ENCODE measurements around the gene KCNE1.

The KCNE1 gene

GRCh38 chr21:34520764-34521508 lies 8.9 kb upstream of the KCNE1 start:
- H3K9me3 ChIP-seq (ENCODE audit: control extremely low read depth in 1 of 5, control insufficient read depth in 4 of 5, insufficient read depth in 2 of 5, low read depth in 1 of 5, low read length in 4 of 5): no peaks in the 10 kb centered on the region
- H3K27ac ChIP-seq (ENCODE audit: insufficient read depth in 1 of 2, low read depth in 1 of 2, low read length in 2 of 2, poor library complexity in 1 of 2, severe bottlenecking in 2 of 2): no peak overlapping the region
- WGBS (ENCODE audit: insufficient coverage): 71% methylated on average over 19 of the region's 20 CpGs
- ChIA-PET CTCF (interaction anchor here (1.2 to 2.1 kb wide), 4 partner anchors 10 to 61 kb away, joined by 3 to 8 read pairs (median 4); no protein-coding TSS in a partner anchor), POLR2A (no interaction called here)
- H3K4me1 ChIP-seq (ENCODE audit: control extremely low read depth in 1 of 4, control insufficient read depth in 4 of 4, insufficient read depth in 4 of 4, low read length in 3 of 4): peaks cover 0 to 28% (median 11%) of the 10 kb centered on the region in 4 experiments
- H3K4me3 ChIP-seq (ENCODE audit: control insufficient read depth in 1 of 7, extremely low read depth in 1 of 7, insufficient read depth in 4 of 7, low read depth in 2 of 7, low read length in 6 of 7): no peak overlapping the region
- DNase-seq: peak in 2 of 3 donors; percentile 47 to 54
- H3K27me3 ChIP-seq (replicated peaks in 2 of 5; ENCODE audit: control insufficient read depth in 4 of 5, insufficient read depth in 5 of 5, low read length in 4 of 5): no peaks in the 10 kb centered on the region
- no peaks in the 10 kb centered on the region for H3K36me3 ChIP-seq (ENCODE audit: control insufficient read depth in 4 of 4, insufficient read depth in 4 of 4, low read length in 3 of 4)

GRCh38 chr21:34520281-34520680 lies 8.3 kb upstream of the KCNE1 start:
- ChIA-PET POLR2A (no interaction called here), CTCF (interaction anchor here (1.2 to 2.1 kb wide), 3 partner anchors 10 to 62 kb away, joined by 3 to 8 read pairs (median 4); no protein-coding TSS in a partner anchor)
- Histone ChIP-seq H3K4me1 (ENCODE audit: control extremely low read depth in 1 of 4, control insufficient read depth in 4 of 4, insufficient read depth in 4 of 4, low read length in 3 of 4) (peaks cover 0 to 28% (median 11%) of the 10 kb centered on the region in 4 experiments), H3K9me3 (ENCODE audit: control extremely low read depth in 1 of 5, control insufficient read depth in 4 of 5, insufficient read depth in 2 of 5, low read depth in 1 of 5, low read length in 4 of 5) (no peaks in the 10 kb centered on the region), H3K36me3 (ENCODE audit: control insufficient read depth in 4 of 4, insufficient read depth in 4 of 4, low read length in 3 of 4) (no peaks in the 10 kb centered on the region), H3K27ac (ENCODE audit: insufficient read depth in 1 of 2, low read depth in 1 of 2, low read length in 2 of 2, poor library complexity in 1 of 2, severe bottlenecking in 2 of 2) (no peak overlapping the region), H3K27me3 (replicated peaks in 2 of 5; ENCODE audit: control insufficient read depth in 4 of 5, insufficient read depth in 5 of 5, low read length in 4 of 5) (no peaks in the 10 kb centered on the region), H3K4me3 (ENCODE audit: control insufficient read depth in 1 of 7, extremely low read depth in 1 of 7, insufficient read depth in 4 of 7, low read depth in 2 of 7, low read length in 6 of 7) (no peak overlapping the region)
- 95% methylated on average over 5 of the region's 6 CpGs for WGBS (ENCODE audit: insufficient coverage)
- no peak for DNase-seq

GRCh38 chr21:34519694-34520093 lies 7.7 kb upstream of the KCNE1 start:
- no peak for DNase-seq
- ChIA-PET CTCF (interaction anchor here (1.4 to 2.1 kb wide), 2 partner anchors 9 to 11 kb away, joined by 3 to 8 read pairs; no protein-coding TSS in a partner anchor), POLR2A (no interaction called here)
- 99% methylated on average over 8 of the region's 8 CpGs for WGBS (ENCODE audit: insufficient coverage)
- H3K27ac ChIP-seq (ENCODE audit: insufficient read depth in 1 of 2, low read depth in 1 of 2, low read length in 2 of 2, poor library complexity in 1 of 2, severe bottlenecking in 2 of 2): no peak overlapping the region
- H3K4me3 ChIP-seq (ENCODE audit: control insufficient read depth in 1 of 7, extremely low read depth in 1 of 7, insufficient read depth in 4 of 7, low read depth in 2 of 7, low read length in 6 of 7): no peak overlapping the region
- no peaks in the 10 kb centered on the region for H3K27me3 ChIP-seq (replicated peaks in 2 of 5; ENCODE audit: control insufficient read depth in 4 of 5, insufficient read depth in 5 of 5, low read length in 4 of 5)
- H3K4me1 ChIP-seq (ENCODE audit: control extremely low read depth in 1 of 4, control insufficient read depth in 4 of 4, insufficient read depth in 4 of 4, low read length in 3 of 4): peaks cover 0 to 28% (median 11%) of the 10 kb centered on the region in 4 experiments
- H3K9me3 ChIP-seq (ENCODE audit: control extremely low read depth in 1 of 5, control insufficient read depth in 4 of 5, insufficient read depth in 2 of 5, low read depth in 1 of 5, low read length in 4 of 5): no peaks in the 10 kb centered on the region
- no peaks in the 10 kb centered on the region for H3K36me3 ChIP-seq (ENCODE audit: control insufficient read depth in 4 of 4, insufficient read depth in 4 of 4, low read length in 3 of 4)

GRCh38 chr21:34519016-34519415 lies 7.0 kb upstream of the KCNE1 start:
- CTCF ChIA-PET: interaction anchor here (1.5 to 4.3 kb wide), 2 partner anchors 8 to 84 kb away, joined by 4 to 14 read pairs; no protein-coding TSS in a partner anchor
- no peak for DNase-seq

GRCh38 chr21:34518301-34518700 lies 6.3 kb upstream of the KCNE1 start:
- H3K36me3 ChIP-seq (ENCODE audit: control insufficient read depth in 4 of 4, insufficient read depth in 4 of 4, low read length in 3 of 4): no peaks in the 10 kb centered on the region
- no peak for DNase-seq
- ChIA-PET POLR2A (no interaction called here), CTCF (interaction anchor here (1.2 to 4.3 kb wide), 6 partner anchors 9 to 84 kb away, joined by 3 to 14 read pairs (median 6); no protein-coding TSS in a partner anchor)
- no peaks in the 10 kb centered on the region for H3K9me3 ChIP-seq (ENCODE audit: control extremely low read depth in 1 of 5, control insufficient read depth in 4 of 5, insufficient read depth in 2 of 5, low read depth in 1 of 5, low read length in 4 of 5)
- H3K27ac ChIP-seq (ENCODE audit: insufficient read depth in 1 of 2, low read depth in 1 of 2, low read length in 2 of 2, poor library complexity in 1 of 2, severe bottlenecking in 2 of 2): no peak overlapping the region
- peaks cover 0 to 28% (median 11%) of the 10 kb centered on the region in 4 experiments for H3K4me1 ChIP-seq (ENCODE audit: control extremely low read depth in 1 of 4, control insufficient read depth in 4 of 4, insufficient read depth in 4 of 4, low read length in 3 of 4)
- 82% methylated on average over 4 of the region's 5 CpGs for WGBS (ENCODE audit: insufficient coverage)
- no peaks in the 10 kb centered on the region for H3K27me3 ChIP-seq (replicated peaks in 2 of 5; ENCODE audit: control insufficient read depth in 4 of 5, insufficient read depth in 5 of 5, low read length in 4 of 5)
- H3K4me3 ChIP-seq (ENCODE audit: control insufficient read depth in 1 of 7, extremely low read depth in 1 of 7, insufficient read depth in 4 of 7, low read depth in 2 of 7, low read length in 6 of 7): no peak overlapping the region

More at GRCh38 chr21:34519016-34519415, 7.0 kb upstream of the KCNE1 start:
- Histone ChIP-seq H3K27ac (ENCODE audit: insufficient read depth in 1 of 2, low read depth in 1 of 2, low read length in 2 of 2, poor library complexity in 1 of 2, severe bottlenecking in 2 of 2) (no peak overlapping the region), H3K27me3 (replicated peaks in 2 of 5; ENCODE audit: control insufficient read depth in 4 of 5, insufficient read depth in 5 of 5, low read length in 4 of 5) (no peaks in the 10 kb centered on the region), H3K4me1 (ENCODE audit: control extremely low read depth in 1 of 4, control insufficient read depth in 4 of 4, insufficient read depth in 4 of 4, low read length in 3 of 4) (peaks cover 0 to 28% (median 11%) of the 10 kb centered on the region in 4 experiments), H3K4me3 (ENCODE audit: control insufficient read depth in 1 of 7, extremely low read depth in 1 of 7, insufficient read depth in 4 of 7, low read depth in 2 of 7, low read length in 6 of 7) (no peak overlapping the region), H3K36me3 (ENCODE audit: control insufficient read depth in 4 of 4, insufficient read depth in 4 of 4, low read length in 3 of 4) (no peaks in the 10 kb centered on the region), H3K9me3 (ENCODE audit: control extremely low read depth in 1 of 5, control insufficient read depth in 4 of 5, insufficient read depth in 2 of 5, low read depth in 1 of 5, low read length in 4 of 5) (no peaks in the 10 kb centered on the region)
- POLR2A ChIA-PET: no interaction called here
- 92% methylated on average over 4 of the region's 4 CpGs for WGBS (ENCODE audit: insufficient coverage)

GRCh38 chr21:34517491-34518245 lies 5.7 kb upstream of the KCNE1 start:
- H3K4me3 ChIP-seq (ENCODE audit: control insufficient read depth in 1 of 7, extremely low read depth in 1 of 7, insufficient read depth in 4 of 7, low read depth in 2 of 7, low read length in 6 of 7): no peak overlapping the region
- H3K27ac ChIP-seq (ENCODE audit: insufficient read depth in 1 of 2, low read depth in 1 of 2, low read length in 2 of 2, poor library complexity in 1 of 2, severe bottlenecking in 2 of 2): no peak overlapping the region
- H3K9me3 ChIP-seq (ENCODE audit: control extremely low read depth in 1 of 5, control insufficient read depth in 4 of 5, insufficient read depth in 2 of 5, low read depth in 1 of 5, low read length in 4 of 5): no peaks in the 10 kb centered on the region
- H3K4me1 ChIP-seq (ENCODE audit: control extremely low read depth in 1 of 4, control insufficient read depth in 4 of 4, insufficient read depth in 4 of 4, low read length in 3 of 4): peaks cover 0 to 31% (median 11%) of the 10 kb centered on the region in 4 experiments
- DNase-seq: peak in 2 of 3 donors; percentile 55 to 64
- H3K27me3 ChIP-seq (replicated peaks in 2 of 5; ENCODE audit: control insufficient read depth in 4 of 5, insufficient read depth in 5 of 5, low read length in 4 of 5): no peaks in the 10 kb centered on the region
- CTCF ChIA-PET: interaction anchor here (1.0 to 4.3 kb wide), 7 partner anchors 9 to 85 kb away, joined by 3 to 14 read pairs (median 4); no protein-coding TSS in a partner anchor
- POLR2A ChIA-PET: no interaction called here
- 93% methylated on average over 18 of the region's 22 CpGs for WGBS (ENCODE audit: insufficient coverage)
- H3K36me3 ChIP-seq (ENCODE audit: control insufficient read depth in 4 of 4, insufficient read depth in 4 of 4, low read length in 3 of 4): no peaks in the 10 kb centered on the region

Data from common myeloid progenitor, CD34-positive (primary cell).